HuH-7.5 (cell line): Measurements from ENCODE around the gene LSM2.

ENCODE experiments used
- DNase-seq: peaks from one replicate; pipeline ENCODE4 v3.0.0; 2011; ENCODE audit warnings: low spot score

Gene LSM2

GRCh38 chr6:31776989-31777666 is 29.6 kb downstream of the LSM2 start, which contains the start of gene VWA7:
Gene VWA7, minus strand, starts transcription at chr6:31777328. Its CDS starts 549 bp downstream, at chr6:31776779.
- DNase-seq, result peak; percentile 81

GRCh38 chr6:31776485-31776988 is 30.2 kb downstream of the LSM2 start:
- DNase-seq, result no peak

- no peak for DNase-seq
Measured at GRCh38 chr6:31775633-31776484, 30.9 kb downstream of the LSM2 start.

- no peak for DNase-seq
Measured at GRCh38 chr6:31775184-31775583, 31.6 kb downstream of the LSM2 start.

- DNase-seq, result no peak
Measured at GRCh38 chr6:31771992-31772358, 34.8 kb downstream of the LSM2 start.

GRCh38 chr6:31770860-31771259 is 35.9 kb downstream of the LSM2 start:
- no peak for DNase-seq

- DNase-seq, result peak; percentile 94
Measured at GRCh38 chr6:31769684-31770371, 36.9 kb downstream of the LSM2 start.

GRCh38 chr6:31768363-31769257 is 38.2 kb downstream of the LSM2 start:
- no peak for DNase-seq

GRCh38 chr6:31767096-31767645 is 39.6 kb downstream of the LSM2 start:
- no peak for DNase-seq

- DNase-seq, result no peak
Measured at GRCh38 chr6:31765910-31766794, 40.6 kb downstream of the LSM2 start.

- DNase-seq, result no peak
Measured at GRCh38 chr6:31765559-31765909, 41.2 kb downstream of the LSM2 start.

GRCh38 chr6:31764198-31764597 is 42.6 kb downstream of the LSM2 start:
- DNase-seq, result no peak

- no peak for DNase-seq
Measured at GRCh38 chr6:31763619-31763940, 43.2 kb downstream of the LSM2 start.

GRCh38 chr6:31762878-31763618 is 43.7 kb downstream of the LSM2 start:
- no peak for DNase-seq

GRCh38 chr6:31762356-31762755 is 44.4 kb downstream of the LSM2 start, which contains the start of gene SAPCD1:
Gene SAPCD1, plus strand, starts transcription at chr6:31762656. Its CDS starts 399 bp downstream, at chr6:31763055.
- no peak for DNase-seq

GRCh38 chr6:31761343-31761742 is 45.4 kb downstream of the LSM2 start:
- no peak for DNase-seq

- no peak for DNase-seq
Measured at GRCh38 chr6:31760790-31761189, 46.0 kb downstream of the LSM2 start.

- DNase-seq, result no peak
Measured at GRCh38 chr6:31758281-31758680, 48.5 kb downstream of the LSM2 start.

- DNase-seq, result no peak
Measured at GRCh38 chr6:31752739-31753319, 53.9 kb downstream of the LSM2 start.
